Mesodermal cell (in vitro differentiated cells): Measurements from ENCODE around the gene DAB1.

Experiments used
- H3K27ac ChIP-seq: 2 replicates; pipeline ENCODE4 v1.7.0; 2013; ENCODE audit warnings: mild to moderate bottlenecking, low read depth, low read length, moderate library complexity; ENCODE audit not compliant: severe bottlenecking
- H3K36me3 ChIP-seq: 2 replicates; pipeline ENCODE4 v1.7.1; 2013; ENCODE audit warnings: mild to moderate bottlenecking, low read length, moderate library complexity; ENCODE audit not compliant: control insufficient read depth, insufficient read depth
- H3K4me1 ChIP-seq: one replicate; pipeline ENCODE4 v1.7.1; 2013; ENCODE audit warnings: mild to moderate bottlenecking, low read length; ENCODE audit not compliant: insufficient read depth, control insufficient read depth, poor library complexity, severe bottlenecking
- H3K4me3 ChIP-seq: 2 replicates; pipeline ENCODE4 v1.7.0; 2013; ENCODE audit warnings: low read length, control low read depth, mild to moderate bottlenecking; ENCODE audit not compliant: insufficient read depth, poor library complexity, severe bottlenecking; ENCODE audit errors: extremely low read depth
- H3K9me3 ChIP-seq: 2 replicates; pipeline ENCODE4 v1.7.1; 2013; ENCODE audit warnings: mild to moderate bottlenecking, low read length, moderate library complexity; ENCODE audit not compliant: control insufficient read depth
- WGBS, 2 experiments: methylation state at CpG; one replicate each; pipeline ENCODE4 v1.1.5; 2013; ENCODE audit warnings: missing lambda C conversion rate in 2 of 2; ENCODE audit not compliant: insufficient coverage in 2 of 2; 5-methylcytosine and 5-hydroxymethylcytosine counted together

DAB1 gene

DNA sequence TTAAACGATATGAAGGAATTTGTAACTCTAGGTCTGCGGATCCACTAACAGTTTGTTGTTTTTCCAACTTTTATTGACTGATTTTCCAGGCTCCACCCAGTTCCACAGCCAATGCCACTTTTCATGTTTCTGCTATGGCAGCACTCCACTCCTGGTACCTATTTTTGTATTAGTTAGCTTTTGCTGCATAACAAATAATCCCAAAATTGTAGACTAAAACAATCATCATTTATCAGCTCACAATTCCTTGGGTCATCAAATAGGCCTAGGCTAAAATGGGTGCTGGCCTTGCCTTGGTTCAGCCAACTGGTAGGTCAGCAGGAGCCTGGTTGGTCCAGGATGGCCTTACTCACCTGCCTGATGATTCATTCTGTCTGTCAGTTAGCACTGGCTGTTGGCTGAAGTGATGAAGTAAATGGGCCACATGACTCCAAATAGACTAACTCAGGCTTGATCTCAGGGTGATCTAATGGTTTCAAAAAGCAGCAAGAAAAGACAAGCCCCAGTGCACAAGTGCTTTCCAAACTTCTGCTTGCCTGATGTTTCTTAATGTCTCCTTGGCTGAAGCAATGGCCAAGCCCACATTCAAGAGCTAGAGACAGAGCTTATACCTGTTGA, 454.9 kb downstream of the DAB1 start:
- H3K9me3 ChIP-seq: no peaks in the 10 kb centered on the region
- H3K4me1 ChIP-seq: no peaks in the 10 kb centered on the region
- H3K4me3 ChIP-seq: no peak overlapping the region
- 89 to 95% methylated on average over 2 of the region's 2 CpGs for WGBS, 2 experiments
- no peak overlapping the region for H3K27ac ChIP-seq
- no peaks in the 10 kb centered on the region for H3K36me3 ChIP-seq

DNA sequence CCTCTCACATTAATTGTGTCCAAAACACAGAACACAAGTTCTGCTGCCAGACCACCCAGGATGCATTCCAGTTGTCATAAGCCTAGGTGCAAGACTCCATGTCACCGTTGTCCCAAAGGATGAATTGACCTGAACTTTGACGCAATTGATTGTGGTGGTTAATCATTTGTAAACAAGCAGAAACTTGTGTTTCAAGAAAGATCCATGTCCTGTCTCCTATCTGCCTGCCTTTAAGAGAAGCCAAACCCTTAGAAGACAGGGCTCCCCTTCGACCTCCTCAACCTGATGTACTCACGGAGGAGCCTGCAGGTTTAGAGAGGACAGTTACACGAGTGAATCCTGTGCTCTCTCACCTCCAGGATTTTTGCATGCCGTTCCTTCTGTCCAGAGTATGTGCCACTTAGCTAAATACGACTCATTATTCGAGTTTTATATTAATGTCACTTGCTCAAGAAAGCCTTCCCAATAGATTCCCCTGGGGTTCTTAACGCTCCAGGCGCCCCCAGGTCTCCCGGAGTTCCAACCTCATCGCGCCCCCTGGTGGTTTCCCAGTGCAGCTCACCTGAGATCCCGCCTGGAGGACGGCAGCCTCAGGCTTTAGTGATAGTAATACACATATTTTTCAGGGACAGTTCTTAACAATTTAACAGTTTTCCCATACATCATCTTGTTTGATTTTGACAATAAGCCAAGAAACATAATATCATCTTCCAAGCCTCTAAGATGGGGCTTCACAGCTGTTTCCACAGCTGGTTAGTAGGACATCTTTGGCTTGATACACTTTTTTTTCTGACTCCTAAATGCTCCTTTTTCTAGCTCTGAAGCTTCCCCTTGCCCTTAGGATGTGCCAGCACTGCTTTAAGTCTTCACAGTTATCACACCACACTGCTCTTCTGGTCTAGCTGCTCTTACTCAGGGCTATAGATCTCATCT, 455.7 kb downstream of the DAB1 start:
- no peaks in the 10 kb centered on the region for H3K4me1 ChIP-seq
- H3K4me3 ChIP-seq: no peak overlapping the region
- no peaks in the 10 kb centered on the region for H3K9me3 ChIP-seq
- H3K36me3 ChIP-seq: no peaks in the 10 kb centered on the region
- 53 to 55% methylated on average over 14 of the region's 15 CpGs for WGBS, 2 experiments
- no peak overlapping the region for H3K27ac ChIP-seq

DNA sequence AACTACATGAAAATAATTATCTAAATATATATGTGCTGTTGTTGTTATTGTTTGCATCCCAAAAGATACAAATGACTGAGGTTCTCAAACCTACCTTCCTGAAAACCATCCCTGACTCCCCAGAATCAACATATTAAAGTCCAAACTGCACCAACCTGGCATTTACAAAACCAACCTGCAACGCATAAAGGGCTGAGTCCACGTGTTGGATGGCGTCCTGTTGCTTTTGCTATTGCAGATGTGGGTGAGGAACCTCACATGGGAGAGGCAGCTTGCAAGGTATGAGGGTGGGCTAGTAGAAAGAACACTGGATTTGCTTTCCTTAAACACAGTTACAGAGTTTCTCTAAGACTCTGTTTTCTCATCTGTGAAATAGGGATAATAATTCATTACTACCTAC, 456.5 kb downstream of the DAB1 start:
- Histone ChIP-seq H3K4me1 (no peaks in the 10 kb centered on the region), H3K36me3 (no peaks in the 10 kb centered on the region), H3K9me3 (no peaks in the 10 kb centered on the region), H3K4me3 (no peak overlapping the region), H3K27ac (no peak overlapping the region)
- WGBS, 2 experiments: 90% methylated on average over 2 of the region's 3 CpGs; no CpG with 5 or more reads in 1 of the 2 experiments

DNA sequence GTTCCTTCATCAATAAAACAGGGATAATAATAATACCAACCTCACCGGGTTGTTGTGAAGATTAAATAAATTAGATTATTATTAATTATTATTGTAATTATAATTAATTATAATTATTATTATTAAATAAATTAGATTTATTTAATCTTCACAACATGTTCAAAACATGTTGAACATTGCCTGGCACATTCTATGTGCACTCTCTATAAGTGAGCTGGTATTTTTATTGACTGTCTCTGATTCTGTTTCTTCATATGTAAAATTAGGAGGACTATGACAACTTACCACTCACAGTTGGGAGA, 457.2 kb downstream of the DAB1 start:
- no peak overlapping the region for H3K27ac ChIP-seq
- WGBS, 2 experiments: no CpG with 5 or more reads among the region's 1 CpG
- no peak overlapping the region for H3K4me3 ChIP-seq
- H3K9me3 ChIP-seq: no peaks in the 10 kb centered on the region
- no peaks in the 10 kb centered on the region for H3K36me3 ChIP-seq
- H3K4me1 ChIP-seq: no peaks in the 10 kb centered on the region

DNA sequence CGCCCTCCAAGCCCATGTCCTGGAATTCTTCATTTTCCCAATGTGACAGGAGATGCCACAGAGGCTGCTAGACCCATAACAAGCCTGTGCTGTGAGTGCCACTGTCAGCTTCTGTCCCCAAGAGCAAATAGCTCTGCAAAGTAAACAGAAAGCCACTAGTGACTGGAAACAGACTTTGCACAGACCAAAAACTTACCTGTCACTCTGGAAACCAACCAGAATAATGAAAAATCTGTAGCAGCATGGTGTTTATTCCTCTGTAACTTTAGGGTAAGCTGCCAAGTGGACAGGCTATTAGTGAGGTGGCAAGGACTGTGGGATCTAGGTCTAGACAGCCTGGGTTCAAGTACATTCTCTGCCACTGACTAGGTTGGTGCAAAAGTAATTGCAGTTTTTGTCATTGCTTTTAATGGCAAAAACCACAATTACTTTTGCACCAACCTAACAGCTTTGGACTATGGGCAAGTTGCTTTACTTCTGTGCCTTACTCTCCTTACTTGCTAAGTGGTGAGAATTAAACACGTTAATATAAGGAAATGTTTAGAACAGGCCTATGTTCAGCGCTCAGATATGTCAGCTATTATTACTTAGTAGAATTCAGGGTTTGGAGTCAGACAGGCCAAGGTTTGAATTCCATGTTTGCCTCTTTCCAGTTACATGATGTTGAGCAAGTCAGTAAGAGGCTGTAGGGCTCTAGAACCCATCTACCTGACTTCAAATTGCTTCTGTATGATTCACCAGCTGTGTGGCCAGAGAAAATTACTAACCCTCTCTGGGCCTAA, 457.8 kb downstream of the DAB1 start, which contains the start of gene C8B:
C8B (minus strand) TSS at position 100 of the 782 bp plus-strand sequence; CDS start at position 33, 67 bp downstream.
- 95 to 96% methylated on average over 2 to 3 of the region's 3 CpGs for WGBS, 2 experiments
- no peak within 1 kb of the TSS for H3K4me3 ChIP-seq
- no peaks in the 10 kb centered on the region for H3K36me3 ChIP-seq
- H3K9me3 ChIP-seq: no peaks in the 10 kb centered on the region
- no peak within 1 kb of the TSS for H3K27ac ChIP-seq
- H3K4me1 ChIP-seq: no peaks in the 10 kb centered on the region

DNA sequence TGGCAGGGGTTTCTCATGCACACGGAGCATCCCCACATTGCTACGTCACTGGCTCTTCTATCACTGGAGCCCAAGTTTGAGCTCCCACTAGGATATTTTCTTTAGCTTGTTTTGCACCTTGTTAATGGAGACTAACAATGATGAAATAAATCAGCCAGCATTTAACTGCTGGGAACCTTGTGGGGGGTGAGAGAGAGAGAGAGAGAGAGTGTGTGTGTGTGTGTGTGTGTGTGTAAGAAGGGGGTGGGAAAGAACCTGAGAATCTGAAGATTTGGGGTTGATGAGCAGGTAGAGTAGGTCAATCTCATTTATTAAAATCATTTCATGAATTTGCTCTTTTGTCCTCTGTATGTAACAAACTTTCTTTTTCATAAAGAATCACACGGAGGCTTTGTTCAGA, 458.7 kb downstream of the DAB1 start:
- Histone ChIP-seq H3K9me3 (no peaks in the 10 kb centered on the region), H3K27ac (no peak overlapping the region), H3K4me3 (no peak overlapping the region), H3K4me1 (no peaks in the 10 kb centered on the region), H3K36me3 (no peaks in the 10 kb centered on the region)
- 96% methylated on average over 3 of the region's 3 CpGs; no CpG with 5 or more reads in 1 of the 2 experiments for WGBS, 2 experiments

DNA sequence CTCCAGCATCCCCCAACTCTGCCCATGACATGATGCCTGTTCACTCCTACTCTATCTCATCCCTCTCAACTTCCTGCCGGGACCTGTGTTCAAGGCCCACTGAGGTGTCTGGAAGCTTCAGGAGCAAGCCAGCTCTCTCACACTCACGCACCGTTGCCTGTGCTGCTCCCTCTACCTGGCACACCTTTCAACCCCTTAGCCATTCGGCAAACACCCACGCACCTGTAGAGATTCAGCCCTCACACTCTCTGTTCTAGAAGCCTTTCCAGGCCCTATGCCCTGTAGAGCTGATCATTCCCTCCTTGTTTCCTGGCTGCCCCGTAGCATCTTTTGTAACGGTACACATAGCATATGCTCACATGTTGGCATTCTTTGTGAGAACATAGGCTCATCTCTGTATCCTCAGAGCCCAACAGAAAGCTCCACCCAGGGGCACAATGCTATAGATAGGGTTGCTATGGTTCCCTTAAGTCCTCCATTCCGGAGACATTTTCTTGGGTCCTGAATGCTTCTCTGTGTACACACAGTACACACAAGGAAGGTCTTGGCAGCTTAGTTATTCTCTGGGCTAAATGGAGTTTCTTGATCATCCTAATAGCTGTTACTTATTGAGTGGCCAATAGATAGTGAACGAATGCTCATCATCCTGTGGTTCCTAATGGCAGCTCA, 459.4 kb downstream of the DAB1 start:
- Histone ChIP-seq H3K27ac (no peak overlapping the region), H3K4me3 (no peak overlapping the region), H3K4me1 (no peaks in the 10 kb centered on the region), H3K9me3 (no peaks in the 10 kb centered on the region), H3K36me3 (no peaks in the 10 kb centered on the region)
- 95 to 96% methylated on average over 6 to 8 of the region's 9 CpGs for WGBS, 2 experiments

DNA sequence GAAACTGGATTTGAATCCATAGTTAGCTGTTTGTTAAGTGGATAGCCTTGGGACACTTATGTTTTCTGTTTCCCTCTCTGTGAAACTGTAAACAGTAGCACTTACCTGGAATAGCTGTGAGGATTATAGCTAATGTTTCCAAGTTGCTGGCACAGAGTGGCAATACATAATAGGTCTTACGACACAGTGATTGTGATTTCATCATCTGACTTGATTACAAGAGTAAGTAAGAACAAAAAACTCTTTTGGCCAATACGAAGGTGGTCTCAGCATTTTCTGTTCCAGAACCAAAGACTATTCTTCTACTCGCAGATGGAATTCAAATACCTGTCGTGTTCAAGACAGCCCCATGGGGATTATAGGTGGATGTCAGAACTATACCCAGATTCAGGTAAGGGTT, 460.2 kb downstream of the DAB1 start:
- Histone ChIP-seq H3K36me3 (no peaks in the 10 kb centered on the region), H3K4me1 (peaks cover 4% of the 10 kb centered on the region), H3K4me3 (no peak overlapping the region), H3K9me3 (no peaks in the 10 kb centered on the region), H3K27ac (no peak overlapping the region)
- WGBS, 2 experiments: 90 to 95% methylated on average over 1 to 2 of the region's 4 CpGs

DNA sequence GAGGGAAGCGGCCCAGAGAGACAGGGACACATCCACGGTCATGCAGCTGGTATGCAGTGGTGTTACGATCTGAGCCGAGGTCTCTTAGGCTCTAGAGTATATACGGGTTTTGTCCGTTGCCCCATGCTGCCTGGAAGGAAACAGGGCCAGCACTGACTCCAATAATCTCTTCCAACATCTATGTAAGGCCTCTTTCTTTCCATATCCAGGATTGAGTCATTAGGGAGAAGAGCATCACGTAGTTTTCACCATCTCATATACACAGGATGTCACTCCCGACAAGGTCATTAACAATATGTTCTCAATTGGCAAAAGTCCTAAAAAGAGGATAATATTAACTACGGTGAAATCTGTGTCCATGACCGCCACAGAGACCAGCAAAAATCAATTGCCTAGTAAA, 462.4 kb downstream of the DAB1 start:
- no peaks in the 10 kb centered on the region for H3K36me3 ChIP-seq
- H3K27ac ChIP-seq: no peak overlapping the region
- no peak overlapping the region for H3K4me3 ChIP-seq
- peaks cover 15% of the 10 kb centered on the region for H3K4me1 ChIP-seq
- WGBS, 2 experiments: 91 to 97% methylated on average over 6 to 9 of the region's 10 CpGs
- H3K9me3 ChIP-seq: no peaks in the 10 kb centered on the region

DNA sequence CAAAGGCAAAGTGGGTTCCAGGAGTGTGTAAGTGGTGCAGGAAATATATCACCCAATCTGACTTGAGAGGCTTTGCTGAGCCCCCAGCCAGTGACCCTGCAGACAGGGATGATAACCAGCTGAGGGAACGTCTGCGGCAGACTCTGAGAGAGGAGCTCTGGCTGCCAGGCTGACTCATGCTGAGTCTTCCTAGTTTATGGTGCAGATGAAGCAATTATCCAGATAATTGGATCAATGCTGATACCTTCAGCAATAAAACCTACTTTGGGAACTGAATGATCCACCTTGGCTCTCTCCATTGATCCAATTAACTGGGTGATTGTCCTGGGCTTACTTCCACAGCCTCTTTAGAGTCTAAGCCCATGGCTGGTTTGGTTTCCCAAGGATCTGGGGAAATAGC, 465.3 kb downstream of the DAB1 start:
- WGBS, 2 experiments: 45 to 79% methylated on average over 2 of the region's 2 CpGs
- Histone ChIP-seq H3K27ac (peak overlapping the region; percentile 54), H3K9me3 (no peaks in the 10 kb centered on the region), H3K4me1 (peaks cover 15% of the 10 kb centered on the region), H3K36me3 (no peaks in the 10 kb centered on the region), H3K4me3 (no peak overlapping the region)
